Calu3 (cell line): ENCODE data around the gene PLET1. TPM values are rescaled to one million over a fixed set of nuclear protein-coding genes. Genes with fewer than 3 reads are reported as not detected.

Experiments used
- BruUV-seq: library from RNA; stranded (reverse); fragments of 400-500 nt; replicated peaks from 2 replicates; lab custom pipeline; 2021; lab: Mats Ljungman, UMichigan
- CTCF ChIA-PET: fragments of 300-600 bp; sonication (Branson Sonifier 250); formaldehyde crosslinking; loops from one replicate; lab custom pipeline; 2022; ENCODE audit warnings: antibody characterized with exemption; lab: Charles Lee
- DNase-seq: peaks from one replicate; pipeline ENCODE4 v3.0.0; 2022
- H3K27ac Mint-ChIP-seq: one replicate; pipeline ENCODE4 v1.8.0; 2022; ENCODE audit warnings: mixed read lengths; ENCODE audit not compliant: unreplicated experiment
- H3K27me3 Mint-ChIP-seq: one replicate; pipeline ENCODE4 v1.8.0; 2022; ENCODE audit warnings: mixed read lengths; ENCODE audit not compliant: unreplicated experiment
- H3K36me3 Mint-ChIP-seq: one replicate; pipeline ENCODE4 v1.8.0; 2022; ENCODE audit warnings: mild to moderate bottlenecking, moderate library complexity, mixed read lengths; ENCODE audit not compliant: insufficient read depth, unreplicated experiment
- H3K4me1 Mint-ChIP-seq: one replicate; pipeline ENCODE4 v1.8.0; 2022; ENCODE audit warnings: mild to moderate bottlenecking, low read depth, mixed read lengths; ENCODE audit not compliant: unreplicated experiment
- H3K4me3 Mint-ChIP-seq: one replicate; pipeline ENCODE4 v1.8.0; 2022; ENCODE audit warnings: mild to moderate bottlenecking, low read depth, moderate library complexity, mixed read lengths; ENCODE audit not compliant: unreplicated experiment
- H3K9me3 Mint-ChIP-seq: one replicate; pipeline ENCODE4 v1.8.0; 2022; ENCODE audit warnings: low read depth, mixed read lengths; ENCODE audit not compliant: unreplicated experiment
- intact Hi-C: fragments of 100-400 bp; cut with micrococcal nuclease; formaldehyde crosslinking; loops from one replicate; pipeline ENCODE4 v1.10.0; 2022; ENCODE audit not compliant: unreplicated experiment
- total RNA-seq: library from RNA; stranded (reverse); gene quantifications from 2 replicates; pipeline ENCODE4 v1.2.3, GENCODE V29; 2022
- TF ChIP-seq, protein P1 (sequence below): fragments of 200-600 bp; IDR thresholded peaks from one replicate; pipeline ENCODE4 v1.8.0; 2022; ENCODE audit warnings: antibody characterized with exemption; ENCODE audit not compliant: unreplicated experiment

PLET1 gene
- total RNA-seq, 1 experiment from 2014 or later = not detected

DNA sequence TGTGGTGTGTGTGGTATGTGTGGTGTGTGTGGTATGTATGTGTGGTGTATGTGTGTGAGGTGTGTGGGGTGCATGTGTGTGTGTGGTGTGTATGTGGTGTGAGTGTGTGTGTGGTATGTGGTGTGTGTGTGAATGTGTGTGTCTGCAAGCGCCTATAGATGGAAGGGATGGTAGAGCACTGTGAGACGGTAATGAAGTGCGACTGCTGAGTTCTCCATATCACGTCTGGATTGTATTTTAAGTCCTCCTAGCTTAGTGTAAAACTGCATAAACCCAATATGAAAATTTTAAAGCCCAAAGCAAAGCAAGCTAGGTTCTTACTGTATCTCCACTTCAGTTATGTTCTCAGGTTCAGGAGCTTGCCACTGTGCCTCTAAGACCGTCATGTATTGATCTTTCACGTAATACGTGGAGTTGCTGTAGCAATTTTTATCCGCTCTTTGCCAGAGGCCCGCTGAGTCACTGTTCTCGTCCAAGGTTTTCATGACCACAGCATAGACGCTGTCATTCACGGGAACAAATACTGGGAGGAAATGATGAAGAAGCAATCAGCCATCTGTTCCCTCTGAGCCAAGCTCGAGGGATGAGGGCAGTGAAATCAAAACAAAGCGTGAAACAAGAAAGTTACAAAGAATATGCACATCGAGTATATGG is 5.5 kb downstream of the PLET1 start:
- no peak overlapping the region for H3K27ac Mint-ChIP-seq
- DNase-seq = peak; percentile 26
- TF ChIP-seq, protein P1, sequence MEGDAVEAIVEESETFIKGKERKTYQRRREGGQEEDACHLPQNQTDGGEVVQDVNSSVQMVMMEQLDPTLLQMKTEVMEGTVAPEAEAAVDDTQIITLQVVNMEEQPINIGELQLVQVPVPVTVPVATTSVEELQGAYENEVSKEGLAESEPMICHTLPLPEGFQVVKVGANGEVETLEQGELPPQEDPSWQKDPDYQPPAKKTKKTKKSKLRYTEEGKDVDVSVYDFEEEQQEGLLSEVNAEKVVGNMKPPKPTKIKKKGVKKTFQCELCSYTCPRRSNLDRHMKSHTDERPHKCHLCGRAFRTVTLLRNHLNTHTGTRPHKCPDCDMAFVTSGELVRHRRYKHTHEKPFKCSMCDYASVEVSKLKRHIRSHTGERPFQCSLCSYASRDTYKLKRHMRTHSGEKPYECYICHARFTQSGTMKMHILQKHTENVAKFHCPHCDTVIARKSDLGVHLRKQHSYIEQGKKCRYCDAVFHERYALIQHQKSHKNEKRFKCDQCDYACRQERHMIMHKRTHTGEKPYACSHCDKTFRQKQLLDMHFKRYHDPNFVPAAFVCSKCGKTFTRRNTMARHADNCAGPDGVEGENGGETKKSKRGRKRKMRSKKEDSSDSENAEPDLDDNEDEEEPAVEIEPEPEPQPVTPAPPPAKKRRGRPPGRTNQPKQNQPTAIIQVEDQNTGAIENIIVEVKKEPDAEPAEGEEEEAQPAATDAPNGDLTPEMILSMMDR = no peak

DNA sequence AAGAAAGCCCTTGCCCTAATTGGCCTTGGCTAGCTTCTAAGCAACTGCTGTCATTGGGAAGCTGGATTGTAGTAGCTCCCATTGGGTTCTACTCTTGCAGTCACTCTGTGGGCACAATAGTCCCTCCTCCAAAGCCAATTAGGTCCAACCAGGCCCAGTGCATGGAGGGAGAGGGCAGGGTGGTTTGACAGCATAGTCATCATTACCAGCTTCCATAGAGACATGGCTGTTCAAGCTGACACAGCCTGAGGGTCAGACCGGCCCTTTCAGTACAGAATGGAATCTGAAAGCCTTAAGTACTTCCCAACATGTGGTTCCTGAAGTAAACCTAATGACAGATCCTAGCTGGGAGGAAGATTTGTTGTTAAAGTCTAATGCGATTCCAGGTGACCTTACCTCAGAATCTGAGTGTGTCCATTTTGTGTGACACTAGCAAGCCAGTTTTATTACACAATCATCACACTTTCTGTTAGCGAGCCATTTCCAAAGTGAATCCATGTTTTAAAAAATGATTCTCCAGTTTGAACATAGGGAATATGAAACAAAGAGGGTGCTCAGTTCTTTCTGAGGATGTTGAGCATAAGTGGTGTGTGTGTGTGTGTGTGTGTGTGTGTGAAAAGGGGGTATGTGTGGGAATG is 6.9 kb downstream of the PLET1 start:
- intact Hi-C loops = no loop called here
- TF ChIP-seq, protein P1 = no peak
- no peak overlapping the region for H3K4me3 Mint-ChIP-seq
- no peaks in the 10 kb centered on the region for H3K4me1 Mint-ChIP-seq
- no peaks in the 10 kb centered on the region for H3K27me3 Mint-ChIP-seq
- BruUV-seq = no TSS peak
- no peaks in the 10 kb centered on the region for H3K36me3 Mint-ChIP-seq
- no peak overlapping the region for H3K27ac Mint-ChIP-seq
- no peak for DNase-seq
- H3K9me3 Mint-ChIP-seq = no peaks in the 10 kb centered on the region
- CTCF ChIA-PET = no interaction called here

More for the DNA sequence above, 5.5 kb downstream of the PLET1 start:
- Mint-ChIP-seq H3K4me1 (no peaks in the 10 kb centered on the region), H3K36me3 (no peaks in the 10 kb centered on the region), H3K4me3 (no peak overlapping the region), H3K27me3 (no peaks in the 10 kb centered on the region), H3K9me3 (no peaks in the 10 kb centered on the region)
- CTCF ChIA-PET = no interaction called here
- intact Hi-C loops = no loop called here
- BruUV-seq = no TSS peak

DNA sequence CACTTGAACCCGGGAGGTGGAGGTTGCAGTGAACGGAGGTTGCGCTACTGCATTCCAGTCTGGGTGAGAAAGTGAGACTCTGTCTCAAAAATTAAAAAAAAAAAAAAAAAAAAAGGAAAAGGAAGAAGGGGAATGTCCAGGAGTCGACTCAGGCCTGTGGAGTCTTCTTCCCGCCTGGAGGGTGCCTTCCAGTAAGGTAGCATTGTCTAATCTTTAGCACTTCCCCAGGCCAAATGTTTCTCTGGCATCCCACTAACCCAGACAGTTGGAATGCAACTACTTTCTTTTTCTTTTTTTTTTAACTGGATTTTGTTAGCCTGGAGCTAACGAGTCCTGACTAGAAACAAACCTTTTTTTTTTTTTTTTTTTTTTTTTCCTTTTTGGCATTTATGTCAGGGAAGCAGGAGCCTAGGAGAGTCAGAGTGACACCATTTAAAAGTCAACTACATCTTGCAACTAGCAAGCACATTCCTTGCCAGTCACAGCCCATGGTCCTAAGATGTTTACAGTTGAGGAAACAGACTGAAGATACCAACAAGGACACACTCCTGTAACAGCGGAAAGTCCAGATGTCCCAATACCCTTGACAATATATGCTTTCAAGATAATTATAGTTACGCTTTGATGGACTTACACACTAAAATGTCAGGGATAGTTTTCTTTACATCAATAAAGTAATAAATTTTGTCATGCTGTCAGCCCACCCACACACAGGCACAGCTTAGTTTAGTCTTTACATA is 10.6 kb downstream of the PLET1 start:
- DNase-seq = no peak
- no peak overlapping the region for H3K4me3 Mint-ChIP-seq
- no peak overlapping the region for H3K27ac Mint-ChIP-seq
- H3K36me3 Mint-ChIP-seq = no peaks in the 10 kb centered on the region
- CTCF ChIA-PET = interaction anchor here (0.6 kb wide), 1 partner anchor 11 kb away, joined by 3 read pairs; no protein-coding TSS in a partner anchor
- TF ChIP-seq, protein P1 = no peak
- BruUV-seq = no TSS peak
- H3K27me3 Mint-ChIP-seq = no peaks in the 10 kb centered on the region
- H3K9me3 Mint-ChIP-seq = peaks cover 2% of the 10 kb centered on the region
- no peaks in the 10 kb centered on the region for H3K4me1 Mint-ChIP-seq
- intact Hi-C loops = no loop called here

DNA sequence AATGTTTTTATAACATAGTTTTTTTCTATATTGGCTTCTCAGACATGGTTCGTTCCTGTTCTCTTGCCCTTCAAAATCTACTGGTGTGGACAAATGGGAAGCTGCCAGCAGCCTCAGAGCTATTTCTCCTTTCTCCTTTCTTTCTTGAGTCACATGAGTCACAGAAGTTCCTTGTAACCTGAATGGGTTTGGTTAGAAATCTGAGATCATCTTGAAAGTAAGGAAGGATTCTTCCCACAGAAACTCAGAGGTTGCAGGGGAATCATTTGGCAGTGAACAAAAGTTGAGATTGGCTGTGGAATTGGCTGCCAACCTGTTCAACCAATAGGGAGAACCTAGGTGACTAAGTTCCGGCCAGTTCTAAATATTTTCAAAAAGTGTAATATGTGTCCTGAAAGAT is 12.5 kb downstream of the PLET1 start:
- Mint-ChIP-seq H3K4me3 (no peak overlapping the region), H3K27me3 (no peaks in the 10 kb centered on the region), H3K9me3 (peaks cover 11% of the 10 kb centered on the region), H3K36me3 (no peaks in the 10 kb centered on the region), H3K4me1 (no peaks in the 10 kb centered on the region), H3K27ac (no peak overlapping the region)
- no peak for DNase-seq
- intact Hi-C loops = no loop called here
- BruUV-seq = no TSS peak
- CTCF ChIA-PET = no interaction called here
- TF ChIP-seq, protein P1 = no peak
